Hepatocyte (in vitro differentiated cells): ENCODE measurements around the gene SMIM24. TPM values are rescaled to one million over a fixed set of nuclear protein-coding genes. Genes with fewer than 3 reads are reported as not detected.

Experiments
- DNase-seq: peaks from one replicate; pipeline ENCODE4 v3.0.0-alpha.2; 2016; ENCODE audit warnings: low spot score
- H2AFZ ChIP-seq: fragments of 200-600 bp; sonication (generic); 2 replicates; pipeline ENCODE4 v1.6.0; 2016; ENCODE audit warnings: antibody characterized with exemption, mild to moderate bottlenecking
- H3K27ac ChIP-seq: fragments of 200-600 bp; sonication (generic); 2 replicates; pipeline ENCODE4 v1.5.1; 2016; ENCODE audit warnings: mild to moderate bottlenecking
- H3K27me3 ChIP-seq: fragments of 200-600 bp; sonication (generic); 2 replicates; pipeline ENCODE4 v1.6.1; 2016
- H3K36me3 ChIP-seq: fragments of 200-600 bp; sonication (generic); replicated peaks from 2 replicates; pipeline ENCODE4 v1.5.1; 2016; ENCODE audit warnings: low read depth; ENCODE audit not compliant: insufficient read depth
- H3K4me1 ChIP-seq: fragments of 200-600 bp; sonication (generic); 2 replicates; pipeline ENCODE4 v1.5.1; 2016; ENCODE audit warnings: mild to moderate bottlenecking, moderate library complexity; ENCODE audit not compliant: insufficient read depth
- H3K4me2 ChIP-seq: fragments of 200-600 bp; sonication (generic); 2 replicates; pipeline ENCODE4 v1.6.0; 2016
- H3K4me3 ChIP-seq: fragments of 200-600 bp; sonication (generic); 2 replicates; pipeline ENCODE4 v1.5.1; 2016; ENCODE audit warnings: mild to moderate bottlenecking
- H3K79me2 ChIP-seq: fragments of 200-600 bp; sonication (generic); 2 replicates; pipeline ENCODE4 v1.6.0; 2017; ENCODE audit warnings: mild to moderate bottlenecking
- H3K9me2 ChIP-seq: fragments of 200-600 bp; sonication (generic); replicated peaks from 2 replicates; pipeline ENCODE4 v1.6.0; 2017; ENCODE audit warnings: mild to moderate bottlenecking; ENCODE audit not compliant: insufficient read depth
- H3K9me3 ChIP-seq: fragments of 200-600 bp; sonication (generic); 2 replicates; pipeline ENCODE4 v1.5.1; 2016; ENCODE audit warnings: low read depth, mild to moderate bottlenecking
- H4K20me1 ChIP-seq: fragments of 200-600 bp; sonication (generic); 2 replicates; pipeline ENCODE4 v1.6.0; 2016; ENCODE audit warnings: mild to moderate bottlenecking; ENCODE audit not compliant: insufficient read depth, poor library complexity, severe bottlenecking
- EZH2 ChIP-seq: fragments of 200-600 bp; sonication (generic); IDR thresholded peaks from 2 replicates; pipeline ENCODE4 v1.6.1; 2016; ENCODE audit warnings: antibody characterized with exemption, mild to moderate bottlenecking, borderline replicate concordance
- EZH2phosphoT487 ChIP-seq: fragments of 200-600 bp; sonication (generic); IDR thresholded peaks from one replicate; pipeline ENCODE4 v1.6.1; 2018; ENCODE audit warnings: antibody characterized with exemption, mild to moderate bottlenecking, low read depth, moderate library complexity; ENCODE audit not compliant: unreplicated experiment, severe bottlenecking
- WGBS: methylation state at CpG from one replicate; pipeline ENCODE4 v1.1.6; 2016; ENCODE audit warnings: low lambda C conversion rate; ENCODE audit errors: missing lambda C conversion rate; 5-methylcytosine and 5-hydroxymethylcytosine counted together
- polyA plus RNA-seq: library from polyadenylated mRNA; unstranded; fragments of >200 nt; fragmentation: Nextera tagmentation; extraction: Ambion mirVana; gene quantifications from 2 replicates; pipeline ENCODE4 v1.2.1, GENCODE V29; 2016
- total RNA-seq: library from RNA; depleted of rRNA; stranded (reverse); fragments of >200 nt; gene quantifications from 2 replicates; pipeline ENCODE4 v1.2.3, GENCODE V29; 2014
- TF ChIP-seq, protein P1 (sequence below): fragments of 200-600 bp; sonication (generic); IDR thresholded peaks from 2 replicates; pipeline ENCODE4 v1.5.1; 2016; ENCODE audit warnings: antibody characterized with exemption, mild to moderate bottlenecking; ENCODE audit not compliant: poor library complexity

SMIM24 gene
- total and polyA plus RNA-seq, 2 experiments from 2014 or later = 81.2 to 151 TPM

DNA sequence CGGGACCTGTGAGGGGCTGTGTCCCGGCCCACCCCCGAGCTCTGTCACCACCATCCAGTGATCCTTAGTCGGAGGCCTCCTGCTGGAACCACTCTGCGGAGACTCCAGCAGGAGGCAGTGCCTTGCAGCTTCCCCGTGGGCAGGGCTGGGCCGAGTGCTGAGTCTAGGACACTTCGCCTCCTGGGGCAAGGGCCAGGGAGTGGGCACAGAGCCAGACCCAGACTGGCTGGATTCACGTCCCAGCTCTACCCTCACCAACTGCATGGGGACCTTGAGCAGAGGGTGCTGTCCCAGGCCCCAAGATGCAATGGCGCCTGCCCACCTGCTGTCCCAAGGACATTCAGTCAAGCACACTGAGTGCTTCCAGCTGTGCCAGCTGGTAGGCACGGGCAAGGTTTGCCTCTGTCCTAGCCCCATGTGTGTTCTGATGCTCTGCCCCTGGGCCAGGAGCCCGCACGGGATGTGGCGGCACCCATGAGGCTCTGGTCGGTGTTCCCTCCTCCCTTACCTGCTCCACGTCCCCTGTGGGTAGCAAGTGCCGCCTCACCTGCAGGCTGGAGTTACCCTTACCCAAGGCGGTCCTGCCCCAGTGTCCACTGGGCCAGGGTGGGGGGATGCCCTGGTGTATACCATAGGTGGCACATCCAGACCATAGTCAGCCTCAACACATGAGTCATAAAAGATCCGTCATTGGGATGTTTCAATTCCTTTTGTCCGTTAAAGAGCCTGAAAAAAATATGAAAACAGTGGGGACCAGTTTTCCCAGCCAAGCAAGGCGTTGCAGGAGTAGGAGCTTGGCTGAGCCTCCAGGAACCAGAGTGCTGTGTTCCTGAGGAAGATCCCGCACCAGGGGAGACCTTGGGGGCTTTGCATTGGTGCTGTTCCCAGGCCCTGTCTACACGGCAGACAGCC, 33.2 kb upstream of the SMIM24 start:
- Histone ChIP-seq H3K9me3 (no peaks in the 10 kb centered on the region), H3K27me3 (no peaks in the 10 kb centered on the region), H3K4me3 (no peak overlapping the region), H3K36me3 (no peaks in the 10 kb centered on the region), H3K4me1 (peaks cover 7% of the 10 kb centered on the region), H3K79me2 (peaks cover 100% of the 10 kb centered on the region), H3K27ac (no peak overlapping the region), H4K20me1 (peaks cover 99% of the 10 kb centered on the region), H2AFZ (no peak overlapping the region), H3K4me2 (no peak overlapping the region), H3K9me2 (no peaks in the 10 kb centered on the region)
- WGBS = 94% methylated on average over 23 of the region's 23 CpGs
- DNase-seq = no peak
- TF ChIP-seq, protein P1, sequence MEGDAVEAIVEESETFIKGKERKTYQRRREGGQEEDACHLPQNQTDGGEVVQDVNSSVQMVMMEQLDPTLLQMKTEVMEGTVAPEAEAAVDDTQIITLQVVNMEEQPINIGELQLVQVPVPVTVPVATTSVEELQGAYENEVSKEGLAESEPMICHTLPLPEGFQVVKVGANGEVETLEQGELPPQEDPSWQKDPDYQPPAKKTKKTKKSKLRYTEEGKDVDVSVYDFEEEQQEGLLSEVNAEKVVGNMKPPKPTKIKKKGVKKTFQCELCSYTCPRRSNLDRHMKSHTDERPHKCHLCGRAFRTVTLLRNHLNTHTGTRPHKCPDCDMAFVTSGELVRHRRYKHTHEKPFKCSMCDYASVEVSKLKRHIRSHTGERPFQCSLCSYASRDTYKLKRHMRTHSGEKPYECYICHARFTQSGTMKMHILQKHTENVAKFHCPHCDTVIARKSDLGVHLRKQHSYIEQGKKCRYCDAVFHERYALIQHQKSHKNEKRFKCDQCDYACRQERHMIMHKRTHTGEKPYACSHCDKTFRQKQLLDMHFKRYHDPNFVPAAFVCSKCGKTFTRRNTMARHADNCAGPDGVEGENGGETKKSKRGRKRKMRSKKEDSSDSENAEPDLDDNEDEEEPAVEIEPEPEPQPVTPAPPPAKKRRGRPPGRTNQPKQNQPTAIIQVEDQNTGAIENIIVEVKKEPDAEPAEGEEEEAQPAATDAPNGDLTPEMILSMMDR = no peak
- TF ChIP-seq EZH2 (no peak), EZH2phosphoT487 (no peak)

GRCh38 chr19:3512562-3513228, 32.4 kb upstream of the SMIM24 start:
- Histone ChIP-seq H3K27me3 (no peaks in the 10 kb centered on the region), H3K36me3 (no peaks in the 10 kb centered on the region), H3K4me3 (no peak overlapping the region), H3K9me3 (no peaks in the 10 kb centered on the region), H3K27ac (no peak overlapping the region), H2AFZ (no peak overlapping the region), H3K4me2 (no peak overlapping the region), H3K4me1 (peaks cover 15% of the 10 kb centered on the region), H3K79me2 (peaks cover 100% of the 10 kb centered on the region), H3K9me2 (no peaks in the 10 kb centered on the region), H4K20me1 (peaks cover 98% of the 10 kb centered on the region)
- TF ChIP-seq, protein P1 = no peak
- TF ChIP-seq EZH2phosphoT487 (no peak), EZH2 (no peak)
- 94% methylated on average over 17 of the region's 17 CpGs for WGBS
- no peak for DNase-seq

- H3K36me3 ChIP-seq = no peaks in the 10 kb centered on the region
Observed at GRCh38 chr19:3511506-3512251, 31.4 kb upstream of the SMIM24 start.

More at GRCh38 chr19:3511506-3512251, 31.4 kb upstream of the SMIM24 start:
- peaks cover 91% of the 10 kb centered on the region for H4K20me1 ChIP-seq
- H3K4me1 ChIP-seq = peaks cover 10% of the 10 kb centered on the region
- no peak overlapping the region for H3K4me2 ChIP-seq
- no peak overlapping the region for H3K4me3 ChIP-seq
- H3K9me2 ChIP-seq = no peaks in the 10 kb centered on the region
- no peaks in the 10 kb centered on the region for H3K27me3 ChIP-seq
- H3K9me3 ChIP-seq = no peaks in the 10 kb centered on the region
- peaks cover 100% of the 10 kb centered on the region for H3K79me2 ChIP-seq
- H2AFZ ChIP-seq = no peak overlapping the region
- no peak overlapping the region for H3K27ac ChIP-seq
- WGBS = 97% methylated on average over 26 of the region's 26 CpGs
- DNase-seq = no peak
- TF ChIP-seq EZH2 (no peak), EZH2phosphoT487 (no peak)
- TF ChIP-seq, protein P1 = no peak
